Measurements from ENCODE around the gene TXNRD2. TPM values are rescaled to one million over a fixed set of nuclear protein-coding genes. Genes with fewer than 3 reads are reported as not detected.
"Not testable (repeated sequence)": the region's sequence is repeated elsewhere in the genome, so short reads cannot be mapped to it uniquely, and the experiment has no call there.

TXNRD2 gene
- total RNA-seq, 1 donor from 2014 or later: 8.0 TPM

DNA sequence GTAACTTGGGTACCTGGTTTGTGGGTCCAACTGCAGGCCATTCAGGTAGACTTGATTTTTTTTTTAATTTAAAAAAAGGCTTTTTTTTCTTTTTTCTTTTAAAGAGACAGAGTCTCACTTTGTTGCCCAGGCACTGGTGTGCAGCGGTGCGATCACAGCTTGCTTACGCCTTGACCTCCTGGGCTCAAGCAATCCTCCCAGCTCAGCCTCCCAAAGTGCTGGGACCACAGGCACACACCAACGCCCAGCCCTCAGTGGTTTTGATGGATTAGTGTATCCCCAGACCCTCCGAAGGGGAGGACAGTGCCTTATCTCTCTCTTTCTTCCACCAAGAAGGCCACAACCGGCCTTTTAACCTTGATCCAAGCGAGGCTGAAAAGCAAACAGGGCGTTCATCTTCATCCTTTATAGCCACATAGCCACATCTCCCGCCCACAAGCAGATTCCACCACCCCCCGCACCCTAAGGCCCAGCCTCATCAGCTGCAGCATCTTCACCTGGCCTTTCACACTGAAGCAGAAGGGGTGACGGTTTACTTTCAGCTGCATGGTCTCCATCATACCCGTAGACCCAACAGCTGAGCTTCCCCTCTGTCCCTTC is 17.6 kb downstream of the TXNRD2 start:
- no peak for DNase-seq

- DNase-seq: no peak
Observed at GRCh38 chr22:19921544-19922081, 20.0 kb downstream of the TXNRD2 start.

- DNase-seq: no peak
Observed at GRCh38 chr22:19919701-19920363, 21.8 kb downstream of the TXNRD2 start.

DNA sequence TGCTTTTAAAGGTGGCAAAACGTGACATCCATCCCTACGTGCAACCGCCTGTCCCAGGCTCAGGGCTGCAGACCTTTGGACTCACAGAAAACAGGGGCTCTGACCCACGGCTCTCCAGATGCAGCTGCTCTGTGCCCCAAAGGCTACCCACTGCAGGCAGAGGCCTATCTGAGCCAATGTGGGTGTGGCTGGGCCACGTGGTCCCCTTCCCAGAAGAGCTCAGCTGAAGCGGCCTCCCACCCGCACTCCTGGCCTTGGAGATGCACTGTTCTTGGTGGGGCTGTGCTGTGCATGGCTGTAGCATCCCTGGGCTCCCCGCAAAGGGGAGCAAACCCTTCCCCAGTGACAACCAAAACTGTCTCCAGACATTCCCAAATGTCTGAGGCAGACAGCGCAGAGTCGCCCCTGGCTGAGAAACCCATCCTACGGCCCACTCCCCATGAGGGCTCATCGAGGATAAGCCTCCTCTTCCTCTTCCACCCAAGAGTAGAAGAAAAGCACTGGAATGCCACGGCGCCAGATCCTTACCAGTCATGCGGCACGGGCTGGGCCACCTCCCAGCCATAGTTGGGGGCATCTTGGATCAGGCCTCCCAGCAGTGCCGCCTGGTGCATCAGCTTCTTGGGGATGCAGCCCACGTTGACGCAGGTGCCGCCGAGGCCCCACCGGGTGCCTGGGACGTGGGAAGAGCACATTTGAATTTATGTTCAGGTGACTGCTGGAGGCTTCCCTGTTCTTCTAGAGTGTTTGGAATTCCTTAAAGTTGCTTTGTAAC is 23.1 kb downstream of the TXNRD2 start:
- DNase-seq: no peak

- no peak for DNase-seq
Observed at GRCh38 chr22:19917389-19918138, 24.1 kb downstream of the TXNRD2 start.

GRCh38 chr22:19916941-19917340 is 24.7 kb downstream of the TXNRD2 start:
- DNase-seq: no peak

DNA sequence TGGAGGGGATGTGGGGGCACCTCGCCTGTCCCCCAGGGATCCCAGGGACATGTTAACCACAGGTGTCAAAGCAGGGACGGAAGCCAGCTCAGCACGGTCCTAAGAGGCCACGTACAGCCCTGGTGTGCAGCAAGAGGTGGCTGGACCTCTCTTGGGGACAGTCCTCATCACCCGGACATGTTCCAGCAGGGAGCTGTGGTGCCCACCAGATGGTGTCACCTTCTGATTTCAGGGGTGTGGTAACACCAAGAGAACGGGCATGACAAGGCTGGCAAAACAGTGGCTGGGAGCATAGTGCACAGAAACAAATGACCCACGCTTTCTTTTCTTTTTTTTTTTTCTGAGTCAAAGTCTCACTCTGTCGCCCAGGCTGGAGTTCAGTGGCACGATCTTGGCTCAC is 25.6 kb downstream of the TXNRD2 start:
- DNase-seq: no peak

GRCh38 chr22:19915287-19915954 is 26.2 kb downstream of the TXNRD2 start:
- no peak for DNase-seq

DNA sequence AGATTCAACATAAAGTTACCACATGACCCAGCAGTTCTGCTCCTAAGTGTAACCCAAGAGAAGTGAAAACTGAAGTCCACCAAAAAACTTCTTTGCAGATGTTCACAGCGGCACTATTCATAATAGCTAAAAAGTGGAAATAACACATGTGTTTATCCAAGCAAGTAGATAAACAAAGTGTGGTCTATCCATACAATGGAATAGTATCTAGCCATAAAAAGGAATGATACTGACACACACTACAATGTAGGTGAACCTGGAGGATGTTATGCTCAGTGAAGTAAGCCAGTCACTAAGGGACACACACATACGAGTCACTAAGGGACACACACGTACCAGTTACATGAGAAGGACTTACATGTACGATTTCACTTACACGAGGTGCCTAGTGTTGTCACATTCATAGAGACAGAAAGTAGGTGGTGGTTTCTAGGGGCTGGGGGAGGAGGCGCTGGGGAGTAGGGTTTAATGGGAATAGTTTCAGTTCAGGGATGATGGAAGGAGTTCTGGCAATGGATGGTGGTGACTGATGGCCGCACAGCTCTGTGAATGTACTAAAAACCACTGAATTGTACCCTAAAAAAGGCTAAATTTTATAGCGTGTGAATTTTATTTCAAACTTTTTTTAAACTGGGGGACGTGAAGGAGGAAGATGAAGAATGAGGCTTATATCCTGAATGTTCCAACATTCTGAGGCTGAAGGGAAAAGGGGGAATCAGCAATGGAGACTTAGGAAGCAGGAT is 27.2 kb downstream of the TXNRD2 start:
- DNase-seq: no peak

DNA sequence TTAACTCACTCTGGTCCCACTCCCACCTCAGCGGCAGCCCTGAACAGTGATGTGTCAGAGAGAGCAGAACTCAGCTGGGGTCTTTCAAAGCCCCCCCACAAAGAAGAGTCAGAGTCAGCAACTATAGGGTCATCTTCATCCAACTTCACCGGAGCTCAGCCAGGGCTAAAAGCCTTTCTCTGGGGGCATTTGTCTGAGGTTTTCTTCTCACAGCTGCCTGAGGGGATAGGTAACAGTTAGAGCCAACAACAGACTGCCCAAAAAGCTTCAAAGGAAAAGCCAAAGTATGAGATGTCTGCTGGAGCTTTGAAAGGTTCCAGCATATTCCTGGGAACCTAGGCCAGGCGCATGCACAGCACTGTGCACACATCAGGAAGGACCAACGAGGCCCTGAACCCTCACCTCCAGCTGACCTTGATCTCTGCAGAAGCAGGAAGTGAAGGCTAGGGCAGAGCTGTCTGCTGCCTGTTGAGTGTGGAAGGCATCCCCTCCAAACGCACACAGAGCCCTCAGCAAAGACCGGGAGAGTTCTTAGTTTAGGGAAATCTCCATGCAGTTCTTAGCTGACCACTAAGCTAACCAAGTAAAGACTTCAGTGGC is 28.2 kb downstream of the TXNRD2 start:
- no peak for DNase-seq

DNA sequence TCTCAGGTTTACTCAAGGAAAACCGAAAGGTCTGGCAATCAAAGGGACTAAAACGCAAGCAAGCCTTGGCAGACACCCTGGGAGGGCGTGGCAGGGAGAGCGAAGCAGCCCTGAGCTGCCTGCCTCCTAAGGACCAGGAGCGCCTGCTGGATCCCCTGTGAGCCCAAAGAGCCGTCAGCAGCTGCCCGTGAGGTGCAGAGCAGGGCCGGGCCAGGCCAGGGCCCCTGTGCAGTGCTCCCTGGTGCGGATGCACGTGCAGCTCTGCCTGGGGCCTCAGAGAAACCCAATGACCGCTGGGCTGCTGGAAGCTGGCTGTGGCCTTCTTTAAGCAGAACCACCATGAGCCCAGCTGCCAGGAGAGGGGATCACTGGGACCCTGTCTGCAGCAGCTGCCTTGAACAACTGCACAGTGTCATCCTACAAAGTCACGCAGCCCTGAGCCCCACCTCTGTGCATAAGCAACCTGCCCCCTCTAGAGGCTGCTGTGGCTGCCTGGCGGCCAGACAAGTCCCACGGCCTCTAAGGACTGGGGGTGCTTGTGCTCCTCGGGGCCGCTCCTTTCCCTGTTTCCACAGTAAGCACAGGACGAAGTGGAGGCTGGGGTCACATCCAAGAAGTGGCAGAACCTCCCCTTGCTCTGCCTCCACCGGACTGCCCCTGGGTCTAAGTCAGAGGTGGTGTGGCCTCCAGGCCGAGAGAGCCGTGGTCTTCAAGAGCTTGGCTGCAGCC is 29.2 kb downstream of the TXNRD2 start:
- no peak for DNase-seq

DNA sequence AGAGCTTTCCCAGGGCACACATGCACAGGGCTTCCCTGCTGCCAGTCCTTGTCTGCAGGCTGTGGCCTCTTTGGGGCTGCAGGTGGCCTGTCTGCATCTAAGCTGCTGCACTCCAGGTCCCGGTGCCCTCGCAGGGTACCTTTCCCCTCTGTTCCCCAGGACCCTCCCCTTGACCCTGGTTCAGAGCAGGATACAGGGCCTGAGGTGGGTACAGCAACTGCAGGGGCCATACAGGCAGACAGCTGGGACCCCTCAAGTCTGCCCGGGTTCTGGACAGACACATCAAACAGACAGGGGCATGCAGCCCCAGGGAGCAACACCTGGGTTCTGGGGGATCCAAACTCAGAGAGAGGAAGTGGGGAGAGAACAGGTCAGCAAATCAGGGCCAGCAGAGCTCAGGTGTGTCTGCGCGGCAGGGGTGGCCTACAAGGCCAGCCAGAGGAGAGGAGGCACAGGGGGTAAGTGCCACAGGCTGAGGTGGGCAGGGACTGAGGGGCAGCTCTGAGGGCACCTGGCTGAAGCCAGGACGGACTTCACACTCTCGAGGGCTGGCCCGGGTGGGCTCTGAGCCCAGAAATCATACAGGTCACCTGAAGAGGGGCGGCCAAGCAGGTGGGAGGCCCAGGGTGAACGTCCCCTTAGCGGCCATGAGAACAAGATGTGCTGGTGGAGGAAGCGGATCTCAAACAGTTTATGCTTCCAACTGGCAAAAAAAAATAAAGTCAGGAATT is 29.9 kb downstream of the TXNRD2 start:
- DNase-seq: no peak

DNA sequence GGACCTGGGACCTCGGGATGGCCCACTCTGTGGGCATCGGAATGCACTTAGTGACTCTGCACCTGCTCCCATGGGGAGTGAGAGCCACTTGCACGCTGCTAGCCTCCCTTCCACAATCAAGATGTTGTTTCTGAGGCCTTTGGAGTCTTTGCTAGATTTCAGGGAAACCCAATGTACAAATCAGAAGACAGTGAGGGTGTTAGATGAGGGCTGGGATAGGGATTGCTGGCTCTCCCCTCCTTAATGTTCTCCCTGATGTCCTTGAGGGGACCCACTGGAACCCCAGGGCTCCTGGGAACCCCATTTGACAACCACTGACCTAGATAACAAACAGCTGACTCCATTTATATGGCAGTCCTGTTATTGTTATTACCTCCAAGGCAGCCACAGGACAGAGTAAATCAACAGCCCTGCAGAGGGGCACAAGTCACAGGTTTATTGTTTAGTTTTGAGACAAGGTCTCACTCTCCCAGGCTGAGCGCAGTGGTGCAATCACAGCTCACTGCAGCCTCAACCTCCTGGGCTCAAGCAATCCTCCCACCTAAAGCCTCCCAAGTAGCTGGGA is 31.4 kb downstream of the TXNRD2 start:
- DNase-seq: no peak

DNA sequence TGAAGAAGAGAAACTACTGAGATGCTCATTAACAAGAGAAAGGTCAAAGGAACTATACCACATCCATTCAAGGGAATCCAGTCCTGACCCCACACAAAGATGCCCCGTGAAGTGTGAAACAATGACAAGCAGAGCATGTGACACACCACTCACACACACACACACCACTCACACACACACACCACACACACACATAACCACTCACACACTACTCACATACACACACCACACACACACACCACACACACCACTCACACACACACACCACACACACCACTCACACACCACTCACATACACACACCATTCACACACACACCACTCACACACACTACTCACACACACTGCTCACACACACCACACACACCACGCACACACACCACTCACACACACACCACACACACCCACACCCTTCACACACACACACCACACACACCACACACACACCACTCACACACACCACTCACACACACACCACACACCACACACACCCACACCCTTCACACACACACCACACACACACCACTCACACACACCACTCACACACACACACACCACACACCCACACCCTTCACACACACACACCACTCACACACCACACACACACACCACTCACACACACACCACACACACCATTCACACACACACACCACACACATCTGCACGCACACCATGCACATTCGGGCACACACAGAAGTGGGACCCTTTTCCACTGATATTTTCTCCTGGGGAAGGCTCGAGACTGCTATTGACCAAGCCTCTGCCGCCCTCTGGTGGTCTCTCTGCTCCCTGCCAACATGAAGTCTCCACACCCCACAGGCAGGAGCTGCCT is 32.1 kb downstream of the TXNRD2 start:
- DNase-seq: peak; percentile 54

DNA sequence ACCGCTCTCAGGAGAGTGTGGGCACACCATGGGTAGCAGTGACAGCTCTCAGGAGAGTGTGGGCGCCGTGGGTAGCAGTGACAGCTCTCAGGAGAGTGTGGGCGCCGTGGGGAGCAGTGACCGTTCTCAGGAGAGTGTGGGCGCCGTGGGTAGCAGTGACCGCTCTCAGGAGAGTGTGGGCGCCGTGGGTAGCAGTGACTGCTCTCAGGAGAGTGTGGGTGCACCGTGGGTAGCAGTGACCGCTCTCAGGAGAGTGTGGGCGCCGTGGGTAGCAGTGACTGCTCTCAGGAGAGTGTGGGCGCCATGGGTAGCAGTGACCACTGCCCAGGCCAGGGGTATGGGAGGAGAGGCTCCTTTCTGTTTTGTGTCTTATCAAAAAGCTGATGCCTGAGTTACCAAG is 33.7 kb downstream of the TXNRD2 start:
- not testable (repeated sequence) for DNase-seq

- DNase-seq: not testable (repeated sequence)
Observed at GRCh38 chr22:19906864-19907263, 34.8 kb downstream of the TXNRD2 start.

DNA sequence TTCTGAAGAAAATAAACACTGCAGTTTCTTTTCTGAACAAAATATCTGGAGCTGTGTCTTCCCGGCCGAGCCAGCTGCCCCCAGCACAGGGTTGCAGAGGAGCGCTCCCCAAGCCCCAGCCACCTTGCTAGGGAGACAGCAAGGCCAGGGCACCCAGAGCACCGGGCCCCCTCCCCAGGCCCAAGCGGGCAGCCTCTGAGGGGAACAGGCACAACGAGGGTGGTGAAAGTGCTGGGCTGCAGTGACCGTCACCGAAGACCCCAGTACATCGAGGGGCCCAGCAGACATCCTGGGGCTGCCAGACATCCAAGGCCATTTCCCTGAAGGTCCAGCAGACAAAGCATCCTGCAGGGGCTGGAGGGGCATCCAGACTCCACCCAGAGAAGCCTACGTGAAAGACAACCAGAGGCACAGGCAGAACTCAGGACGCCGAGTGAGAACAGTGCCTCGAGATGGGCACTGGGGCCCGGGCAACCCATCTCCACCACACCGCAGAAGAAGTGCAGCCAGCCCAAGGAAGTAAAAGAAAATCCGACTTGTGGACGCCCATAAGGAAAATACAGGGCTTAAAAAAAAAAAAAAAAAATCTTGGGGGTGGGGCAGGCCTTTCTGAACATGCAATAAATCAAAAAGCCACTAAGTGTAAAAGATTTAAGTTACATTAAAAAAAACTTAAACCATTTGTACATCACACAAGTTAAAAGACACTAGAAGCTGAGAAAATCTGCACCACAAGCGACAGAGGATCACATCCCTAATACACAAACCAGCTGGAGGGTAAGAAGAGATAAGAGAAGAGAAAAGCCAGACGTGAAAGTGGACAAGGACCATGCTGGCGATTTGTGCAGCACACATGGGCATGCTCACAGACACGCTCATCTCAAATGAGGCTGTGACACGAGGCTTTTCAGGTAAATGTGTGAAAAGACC is 36.0 kb downstream of the TXNRD2 start:
- no peak for DNase-seq
